ENCODE measurements around the gene ZSWIM9.

DNA sequence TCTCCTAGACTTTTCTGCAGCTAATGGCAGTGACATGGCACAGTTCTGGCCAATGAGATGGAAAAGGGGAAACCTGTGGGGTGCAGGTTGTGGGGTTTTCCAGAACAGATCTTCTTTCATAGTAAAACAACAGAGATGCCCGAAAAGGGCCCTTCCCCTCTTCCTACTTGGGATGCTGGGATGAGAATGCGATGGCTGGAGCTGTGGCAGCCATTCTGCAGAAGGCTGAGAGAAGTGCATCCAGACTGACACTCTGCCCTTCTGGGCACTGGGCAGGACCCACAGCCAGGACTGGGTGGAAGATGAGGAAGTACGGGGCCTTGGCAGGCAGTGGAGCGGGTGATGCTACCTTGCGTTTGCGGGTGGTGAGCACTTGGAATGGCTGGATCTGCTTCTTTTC is 42.9 kb upstream of the ZSWIM9 start:
- TF ChIP-seq CTCF (IDR thresholded peaks at IDR 0.05) (no peak), EP300 (IDR thresholded peaks at IDR 0.05; ENCODE audit: low read depth) (no peak)

Measured in transverse colon (tissue), 3 donors.